ENCODE results near the gene OSBPL10.

GRCh38 chr3:32002561-32003368 lies 21.7 kb upstream of the OSBPL10 start:
- TF ChIP-seq EZH2 (IDR thresholded peaks at IDR 0.05; ENCODE audit: insufficient read depth, poor library complexity, severe bottlenecking), result no peak
- TF ChIP-seq EZH2phosphoT487 (IDR thresholded peaks at IDR 0.05; ENCODE audit: insufficient read depth, low read depth), result no peak

All from GM23248 (cell line).